ENCODE data around the gene DTNB.
A peak's percentile ranks its signal among the peaks of the same experiment; 100 is the strongest.

Gene DTNB

DNA sequence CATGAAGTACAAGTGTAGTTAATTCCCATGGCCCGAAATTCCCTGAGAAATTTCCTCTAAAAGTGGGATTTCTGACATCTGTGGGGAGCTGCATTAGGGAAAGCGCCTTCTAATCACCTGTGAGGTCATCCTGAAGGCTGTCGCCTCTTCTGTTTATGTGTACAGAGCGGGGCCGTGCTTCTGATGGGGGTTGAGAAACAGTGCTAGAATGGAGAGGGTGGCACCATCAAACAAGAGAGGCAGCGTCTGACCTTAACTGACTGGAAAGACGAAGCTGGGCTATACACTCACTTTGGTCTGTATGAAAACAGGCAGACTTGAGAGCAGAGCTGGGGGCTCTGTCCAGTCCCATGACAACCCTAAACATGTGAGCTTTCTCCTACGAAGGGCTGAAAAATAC lies 287.5 kb downstream of the DTNB start:
- Histone ChIP-seq H3K4me3 (ENCODE audit: low read depth, low read length) (no peak overlapping the region), H3K9me3 (ENCODE audit: severe bottlenecking) (no peaks in the 10 kb centered on the region), H3K36me3 (no peaks in the 10 kb centered on the region), H3K27me3 (ENCODE audit: insufficient read depth, low read depth, severe bottlenecking) (no peaks in the 10 kb centered on the region), H3K27ac (no peak overlapping the region)
- TF ChIP-seq CTCF (IDR thresholded peaks at IDR 0.05; ENCODE audit: low read depth, low read length): no peak
- peak; percentile 31 for DNase-seq

DNA sequence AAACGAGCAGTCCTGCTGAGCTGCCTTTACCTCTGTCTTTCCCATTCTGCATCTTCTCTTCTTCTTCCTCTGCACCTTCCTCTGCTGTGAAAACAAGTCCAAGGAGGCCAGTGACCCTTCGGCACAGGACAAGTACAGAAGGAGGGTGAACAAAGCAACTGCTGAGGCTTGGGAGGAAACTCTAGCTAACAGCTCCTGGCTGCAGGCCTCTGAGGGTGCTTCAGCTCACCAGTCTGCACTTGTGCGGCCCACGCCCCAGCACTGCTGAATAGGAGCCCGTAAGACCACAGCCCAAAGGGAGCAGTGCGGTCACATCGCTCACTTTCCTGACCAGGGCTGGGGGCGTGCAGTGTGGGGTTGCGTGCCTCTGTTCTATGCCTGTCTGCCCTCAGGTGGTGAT lies 289.6 kb downstream of the DTNB start:
- DNase-seq: peak; percentile 25
- no peak overlapping the region for H3K4me3 ChIP-seq (ENCODE audit: low read depth, low read length)

GRCh38 chr2:25381502-25381901 lies 291.9 kb downstream of the DTNB start:
- Histone ChIP-seq H3K4me3 (ENCODE audit: low read depth, low read length) (no peak overlapping the region), H3K36me3 (no peaks in the 10 kb centered on the region), H3K27ac (no peak overlapping the region), H3K27me3 (ENCODE audit: insufficient read depth, low read depth, severe bottlenecking) (no peaks in the 10 kb centered on the region), H3K9me3 (ENCODE audit: severe bottlenecking) (no peaks in the 10 kb centered on the region)
- no peak for TF ChIP-seq CTCF (IDR thresholded peaks at IDR 0.05; ENCODE audit: low read depth, low read length)
- peak; percentile 3 for DNase-seq

More for the DNA sequence above, 289.6 kb downstream of the DTNB start:
- no peaks in the 10 kb centered on the region for H3K36me3 ChIP-seq
- 0 out of 2 replicates have a peak, but pooled peaks have one; percentile 23 for TF ChIP-seq CTCF (IDR thresholded peaks at IDR 0.05; ENCODE audit: low read depth, low read length)
- H3K27me3 ChIP-seq (ENCODE audit: insufficient read depth, low read depth, severe bottlenecking): no peaks in the 10 kb centered on the region
- H3K27ac ChIP-seq: no peak overlapping the region
- no peaks in the 10 kb centered on the region for H3K9me3 ChIP-seq (ENCODE audit: severe bottlenecking)

DNA sequence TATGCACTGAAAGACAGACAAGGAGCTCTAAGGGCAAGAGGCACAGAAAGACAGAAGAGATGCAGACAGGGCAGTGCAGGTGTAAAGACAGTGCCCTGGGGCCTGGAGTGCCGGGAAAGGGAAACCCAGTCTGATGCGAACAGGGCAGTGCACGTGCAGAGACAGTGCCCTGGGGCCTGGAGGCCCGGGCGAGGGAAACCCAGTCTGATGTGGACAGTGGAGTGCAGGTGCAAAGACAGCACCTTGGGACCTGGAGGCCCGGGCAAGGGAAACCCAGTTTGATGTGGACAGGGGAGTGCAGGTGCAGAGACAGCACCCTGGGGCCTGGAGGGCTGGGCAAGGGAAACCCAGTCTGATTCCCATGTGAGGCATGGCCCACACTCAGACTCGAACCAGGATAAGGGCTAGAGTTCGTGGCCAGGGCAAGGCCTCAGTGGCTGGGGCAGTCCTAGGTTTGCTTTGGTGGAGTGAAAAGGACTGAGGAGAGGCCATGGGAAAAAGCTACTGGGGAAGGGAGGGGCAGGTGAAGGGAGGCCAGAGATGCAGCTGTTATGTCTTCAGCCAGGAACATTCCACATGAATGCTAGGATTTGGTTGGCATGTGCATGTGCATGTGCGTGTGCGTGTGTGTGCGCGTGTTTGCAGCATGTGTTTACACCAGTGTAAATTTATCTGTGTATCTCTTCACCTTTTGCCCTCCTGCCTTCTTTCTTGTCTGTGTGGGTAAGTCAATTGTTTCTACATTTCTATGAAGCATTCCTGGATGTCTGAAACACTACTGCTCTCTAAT lies 292.6 kb downstream of the DTNB start:
- H3K4me3 ChIP-seq (ENCODE audit: low read depth, low read length): no peak overlapping the region
- H3K27me3 ChIP-seq (ENCODE audit: insufficient read depth, low read depth, severe bottlenecking): no peaks in the 10 kb centered on the region
- TF ChIP-seq CTCF (IDR thresholded peaks at IDR 0.05; ENCODE audit: low read depth, low read length): no peak
- no peak overlapping the region for H3K27ac ChIP-seq
- peak; percentile 5 for DNase-seq
- no peaks in the 10 kb centered on the region for H3K36me3 ChIP-seq
- H3K9me3 ChIP-seq (ENCODE audit: severe bottlenecking): no peaks in the 10 kb centered on the region

- Histone ChIP-seq H3K4me3 (ENCODE audit: low read depth, low read length) (no peak overlapping the region), H3K27ac (no peak overlapping the region), H3K36me3 (no peaks in the 10 kb centered on the region), H3K27me3 (ENCODE audit: insufficient read depth, low read depth, severe bottlenecking) (no peaks in the 10 kb centered on the region), H3K9me3 (ENCODE audit: severe bottlenecking) (no peaks in the 10 kb centered on the region)
- DNase-seq: no peak
- no peak for TF ChIP-seq CTCF (IDR thresholded peaks at IDR 0.05; ENCODE audit: low read depth, low read length)
These were observed 293.4 kb downstream of the DTNB start for GRCh38 chr2:25380023-25380422.

GRCh38 chr2:25379535-25379934 lies 293.8 kb downstream of the DTNB start:
- H3K9me3 ChIP-seq (ENCODE audit: severe bottlenecking): no peaks in the 10 kb centered on the region
- H3K27me3 ChIP-seq (ENCODE audit: insufficient read depth, low read depth, severe bottlenecking): no peaks in the 10 kb centered on the region
- no peak for TF ChIP-seq CTCF (IDR thresholded peaks at IDR 0.05; ENCODE audit: low read depth, low read length)
- peak; percentile 31 for DNase-seq
- H3K36me3 ChIP-seq: no peaks in the 10 kb centered on the region
- H3K4me3 ChIP-seq (ENCODE audit: low read depth, low read length): no peak overlapping the region
- H3K27ac ChIP-seq: no peak overlapping the region
